Left ventricle myocardium inferior (tissue), 1 donor: ENCODE measurements around the gene CCT7. TPM values are rescaled to one million over a fixed set of nuclear protein-coding genes. Genes with fewer than 3 reads are reported as not detected.

ENCODE experiments used
- DNase-seq: peaks from one replicate; pipeline ENCODE4 v3.0.0-alpha.2; 2020
- H3K27ac ChIP-seq: fragments of 200-600 bp; replicated peaks from 2 replicates; pipeline ENCODE4 v1.8.0; 2021
- H3K27me3 ChIP-seq: fragments of 200-600 bp; 2 replicates; pipeline ENCODE4 v1.8.0; 2021; ENCODE audit warnings: low read depth
- H3K36me3 ChIP-seq: fragments of 200-600 bp; 2 replicates; pipeline ENCODE4 v1.8.0; 2021
- H3K4me1 ChIP-seq: fragments of 200-600 bp; 2 replicates; pipeline ENCODE4 v1.8.0; 2021
- H3K4me3 ChIP-seq: fragments of 200-600 bp; 2 replicates; pipeline ENCODE4 v1.8.0; 2021; ENCODE audit warnings: mild to moderate bottlenecking, moderate library complexity
- H3K9me3 ChIP-seq: fragments of 200-600 bp; replicated peaks from 2 replicates; pipeline ENCODE4 v1.8.0; 2021
- CTCF ChIP-seq: fragments of 200-600 bp; IDR thresholded peaks from 2 replicates; pipeline ENCODE4 v1.8.0; 2021; ENCODE audit warnings: antibody characterized with exemption, mild to moderate bottlenecking, borderline replicate concordance
- intact Hi-C: fragments of 100-400 bp; cut with micrococcal nuclease; formaldehyde crosslinking; loops from one replicate; pipeline ENCODE4 v1.11.0; 2022
- total RNA-seq: library from RNA; stranded (reverse); fragmentation: NEBNext Ultra II Directional; extraction: Animal tissue kit (Norgen Biotek cat#: 25700); gene quantifications from one replicate; pipeline ENCODE4 v1.2.1, GENCODE V29; 2021
- donor health status: DM: no; HTN: yes; CAD: no; lungs with severe emphysema.

CCT7 gene
- total RNA-seq, 1 donor from 2014 or later = 197 TPM

- no peak overlapping the region for H3K27ac ChIP-seq
- H3K9me3 ChIP-seq = no peaks in the 10 kb centered on the region
- no peak for TF ChIP-seq CTCF
- H3K27me3 ChIP-seq = peaks cover 90% of the 10 kb centered on the region
- no peak for DNase-seq
- H3K36me3 ChIP-seq = no peaks in the 10 kb centered on the region
- H3K4me3 ChIP-seq = no peak overlapping the region
- intact Hi-C loops = no loop called here
- peaks cover 29% of the 10 kb centered on the region for H3K4me1 ChIP-seq
Observed at GRCh38 chr2:73295751-73296400, 61.8 kb downstream of the CCT7 start.

- Histone ChIP-seq H3K27me3 (peaks cover 78% of the 10 kb centered on the region), H3K4me1 (peaks cover 16% of the 10 kb centered on the region), H3K9me3 (no peaks in the 10 kb centered on the region), H3K36me3 (no peaks in the 10 kb centered on the region), H3K4me3 (no peak overlapping the region), H3K27ac (no peak overlapping the region)
- intact Hi-C loops = no loop called here
- no peak for DNase-seq
- TF ChIP-seq CTCF = no peak
Observed at GRCh38 chr2:73297151-73297559, 63.0 kb downstream of the CCT7 start.

- Histone ChIP-seq H3K36me3 (no peaks in the 10 kb centered on the region), H3K27ac (no peak overlapping the region), H3K9me3 (no peaks in the 10 kb centered on the region), H3K4me1 (peaks cover 12% of the 10 kb centered on the region), H3K4me3 (no peak overlapping the region), H3K27me3 (peaks cover 77% of the 10 kb centered on the region)
- intact Hi-C loops = no loop called here
- no peak for DNase-seq
- no peak for TF ChIP-seq CTCF
Observed at GRCh38 chr2:73297586-73297985, 63.5 kb downstream of the CCT7 start.

- Histone ChIP-seq H3K27me3 (peaks cover 74% of the 10 kb centered on the region), H3K36me3 (no peaks in the 10 kb centered on the region), H3K27ac (no peak overlapping the region), H3K4me3 (no peak overlapping the region), H3K9me3 (no peaks in the 10 kb centered on the region), H3K4me1 (no peaks in the 10 kb centered on the region)
- no peak for TF ChIP-seq CTCF
- intact Hi-C loops = no loop called here
- no peak for DNase-seq
Observed at GRCh38 chr2:73300926-73301325, 66.8 kb downstream of the CCT7 start.

- no peak overlapping the region for H3K4me3 ChIP-seq
- no peak for TF ChIP-seq CTCF
- intact Hi-C loops = no loop called here
- peaks cover 68% of the 10 kb centered on the region for H3K27me3 ChIP-seq
- H3K4me1 ChIP-seq = no peaks in the 10 kb centered on the region
- H3K27ac ChIP-seq = no peak overlapping the region
- no peaks in the 10 kb centered on the region for H3K9me3 ChIP-seq
- no peaks in the 10 kb centered on the region for H3K36me3 ChIP-seq
- no peak for DNase-seq
Observed at GRCh38 chr2:73301636-73302035, 67.5 kb downstream of the CCT7 start.

Other genes starting within 250 kb of the CCT7 start
- gene SFXN5, start 162.6 kb upstream of the CCT7 start, total RNA-seq = 9.9 TPM
- 21.8 TPM for gene RAB11FIP5, start 121.4 kb upstream of the CCT7 start, total RNA-seq
- not detected for gene NOTO, start 31.7 kb upstream of the CCT7 start, total RNA-seq
- gene SMYD5, start 20.1 kb upstream of the CCT7 start, total RNA-seq = 18.2 TPM
- gene PRADC1, start 1.1 kb upstream of the CCT7 start, total RNA-seq = 97.4 TPM
- 0.55 TPM for gene FBXO41, start 50.2 kb downstream of the CCT7 start, total RNA-seq
- gene EGR4, start 59.2 kb downstream of the CCT7 start, total RNA-seq = not detected
- gene ALMS1, start 151.5 kb downstream of the CCT7 start, total RNA-seq = 7.7 TPM